ENCODE results near the gene BBS2. TPM values are rescaled to one million over a fixed set of nuclear protein-coding genes. Genes with fewer than 3 reads are reported as not detected.

The BBS2 gene
- polyA plus RNA-seq (2013) = 17.5 and 17.9 TPM in 2 replicates

- Histone ChIP-seq H3K18ac (ENCODE audit: low read length) (peak within 1 kb of the TSS; percentile 95), H4K12ac (ENCODE audit: low read depth, low read length) (peak within 1 kb of the TSS; percentile 99), H2AFZ (ENCODE audit: insufficient read depth, low read length, poor library complexity) (peak within 1 kb of the TSS; percentile 97), H2AK5ac (ENCODE audit: low read length) (peak within 1 kb of the TSS; percentile 61), H3K36me3 (ENCODE audit: control insufficient read depth in 1 of 2, insufficient read depth in 2 of 2, low read length in 2 of 2) (no peaks in the 10 kb centered on the region), H3K27me3 (ENCODE audit: insufficient read depth, low read length) (no peaks in the 10 kb centered on the region), H3K4me1 (ENCODE audit: control insufficient read depth in 1 of 2, insufficient read depth in 2 of 2, low read length in 2 of 2) (peaks cover 0 to 7% of the 10 kb centered on the region in 2 experiments), H3K9ac (ENCODE audit: low read length) (peak within 1 kb of the TSS; percentile 83), H4K91ac (ENCODE audit: low read depth, low read length) (peak within 1 kb of the TSS; percentile 92), H3K79me2 (ENCODE audit: control insufficient read depth, insufficient read depth, low read length, poor library complexity) (peaks cover 4% of the 10 kb centered on the region), H3K79me1 (ENCODE audit: low read length) (peaks cover 6% of the 10 kb centered on the region), H3K27ac (ENCODE audit: low read depth, low read length) (peak within 1 kb of the TSS; percentile 83), H4K8ac (ENCODE audit: low read depth, low read length) (peak within 1 kb of the TSS; percentile 99), H3K14ac (ENCODE audit: low read length) (peak within 1 kb of the TSS; percentile 98), H3K4me3 (ENCODE audit: low read depth, low read length) (peak within 1 kb of the TSS; percentile 93), H2BK12ac (ENCODE audit: low read length) (peak within 1 kb of the TSS; percentile 51), H2BK5ac (ENCODE audit: low read depth, low read length, poor library complexity) (peak within 1 kb of the TSS; percentile 83), H3K4me2 (ENCODE audit: low read length) (peak within 1 kb of the TSS; percentile 87), H2BK120ac (ENCODE audit: insufficient read depth, low read length, poor library complexity) (peak within 1 kb of the TSS; percentile 91), H3K23ac (ENCODE audit: low read length) (no peak within 1 kb of the TSS), H3K4ac (ENCODE audit: low read depth, low read length) (peak within 1 kb of the TSS; percentile 60), H3K9me3 (ENCODE audit: insufficient read depth, low read depth, low read length) (no peaks in the 10 kb centered on the region)
- peak; percentile 97 to 99 for DNase-seq
- WGBS (ENCODE audit: extremely low coverage, insufficient coverage, insufficient read length) = no CpG with 5 or more reads among the region's 65 CpGs
Measured at GRCh38 chr16:56519459-56520250, at the start of gene BBS2. Gene BBS2, minus strand, starts transcription at chr16:56520024. Its CDS starts 162 bp downstream, at chr16:56519862.

DNA sequence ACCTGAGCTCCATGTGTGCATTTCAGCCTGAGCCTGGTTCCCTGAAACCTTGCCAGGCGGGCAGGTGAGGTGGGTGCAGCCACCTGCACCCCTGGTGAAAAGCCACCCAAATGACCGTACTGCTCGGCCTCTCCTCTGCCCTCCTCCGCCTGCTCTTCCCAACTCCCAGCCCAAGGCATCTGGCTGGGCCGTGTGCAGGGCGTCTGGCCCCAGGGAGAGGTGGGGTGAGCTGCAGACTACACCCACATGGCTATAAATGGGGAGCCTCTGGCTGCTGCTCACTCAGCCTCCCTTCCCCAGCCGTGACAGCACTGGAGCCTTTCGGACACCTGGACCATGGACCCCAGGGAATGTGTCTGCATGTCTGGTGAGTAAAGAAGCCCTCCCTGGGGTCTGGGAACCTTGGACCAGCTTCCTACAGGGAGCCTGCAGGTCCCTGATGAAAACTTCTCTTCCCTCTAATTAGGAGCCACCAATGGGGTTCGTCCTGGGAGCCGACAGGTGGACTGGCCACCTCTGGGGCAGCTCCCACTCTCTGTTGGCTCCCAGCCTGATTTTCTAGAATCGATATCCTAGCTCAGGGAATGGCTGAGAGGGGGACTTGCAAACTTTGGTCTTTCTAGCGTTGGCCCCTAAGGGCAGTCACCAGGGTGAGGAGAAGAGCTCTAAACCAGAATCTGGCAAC lies 45.1 kb upstream of the BBS2 start, which contains the start of gene MT4:
TSS of gene MT4 (plus strand) at position 281 of the 685 bp plus-strand sequence. CDS start at position 337, 56 bp downstream.
- no peak within 1 kb of the TSS for H2BK120ac ChIP-seq (ENCODE audit: insufficient read depth, low read length, poor library complexity)

GRCh38 chr16:56561126-56561525 lies 41.3 kb upstream of the BBS2 start:
- peak overlapping the region; percentile 93 for H3K23ac ChIP-seq (ENCODE audit: low read length)
- H3K4me3 ChIP-seq (ENCODE audit: low read depth, low read length) = no peak overlapping the region
- H2BK12ac ChIP-seq (ENCODE audit: low read length) = no peak overlapping the region
- H3K27ac ChIP-seq (ENCODE audit: low read depth, low read length) = no peak overlapping the region
- H2AK5ac ChIP-seq (ENCODE audit: low read length) = no peak overlapping the region
- H3K9ac ChIP-seq (ENCODE audit: low read length) = no peak overlapping the region
- no peak overlapping the region for H2AFZ ChIP-seq (ENCODE audit: insufficient read depth, low read length, poor library complexity)
- no peaks in the 10 kb centered on the region for H3K36me3 ChIP-seq (ENCODE audit: control insufficient read depth in 1 of 2, insufficient read depth in 2 of 2, low read length in 2 of 2)
- no CpG with 5 or more reads among the region's 1 CpG for WGBS (ENCODE audit: extremely low coverage, insufficient coverage, insufficient read length)
- no peak overlapping the region for H3K4me2 ChIP-seq (ENCODE audit: low read length)
- H4K91ac ChIP-seq (ENCODE audit: low read depth, low read length) = no peak overlapping the region
- no peak overlapping the region for H4K12ac ChIP-seq (ENCODE audit: low read depth, low read length)
- H3K18ac ChIP-seq (ENCODE audit: low read length) = no peak overlapping the region
- H3K79me2 ChIP-seq (ENCODE audit: control insufficient read depth, insufficient read depth, low read length, poor library complexity) = no peaks in the 10 kb centered on the region
- no peak for DNase-seq
- H2BK5ac ChIP-seq (ENCODE audit: low read depth, low read length, poor library complexity) = no peak overlapping the region
- no peaks in the 10 kb centered on the region for H3K4me1 ChIP-seq (ENCODE audit: control insufficient read depth in 1 of 2, insufficient read depth in 2 of 2, low read length in 2 of 2)
- H3K9me3 ChIP-seq (ENCODE audit: insufficient read depth, low read depth, low read length) = peaks cover 4% of the 10 kb centered on the region
- no peak overlapping the region for H3K14ac ChIP-seq (ENCODE audit: low read length)
- no peak overlapping the region for H3K4ac ChIP-seq (ENCODE audit: low read depth, low read length)
- no peaks in the 10 kb centered on the region for H3K79me1 ChIP-seq (ENCODE audit: low read length)
- H3K27me3 ChIP-seq (ENCODE audit: insufficient read depth, low read length) = no peaks in the 10 kb centered on the region
- no peak overlapping the region for H4K8ac ChIP-seq (ENCODE audit: low read depth, low read length)
- H2BK120ac ChIP-seq (ENCODE audit: insufficient read depth, low read length, poor library complexity) = no peak overlapping the region

More for the DNA sequence above, 45.1 kb upstream of the BBS2 start, which contains the start of gene MT4:
- Histone ChIP-seq H3K4ac (ENCODE audit: low read depth, low read length) (no peak within 1 kb of the TSS), H4K91ac (ENCODE audit: low read depth, low read length) (no peak within 1 kb of the TSS), H3K9me3 (ENCODE audit: insufficient read depth, low read depth, low read length) (peaks cover 4% of the 10 kb centered on the region), H3K9ac (ENCODE audit: low read length) (no peak within 1 kb of the TSS), H3K4me1 (ENCODE audit: control insufficient read depth in 1 of 2, insufficient read depth in 2 of 2, low read length in 2 of 2) (no peaks in the 10 kb centered on the region), H3K18ac (ENCODE audit: low read length) (no peak within 1 kb of the TSS), H3K27me3 (ENCODE audit: insufficient read depth, low read length) (no peaks in the 10 kb centered on the region), H3K23ac (ENCODE audit: low read length) (no peak within 1 kb of the TSS), H4K12ac (ENCODE audit: low read depth, low read length) (no peak within 1 kb of the TSS), H3K27ac (ENCODE audit: low read depth, low read length) (no peak within 1 kb of the TSS), H3K14ac (ENCODE audit: low read length) (no peak within 1 kb of the TSS), H2BK5ac (ENCODE audit: low read depth, low read length, poor library complexity) (no peak within 1 kb of the TSS), H3K79me2 (ENCODE audit: control insufficient read depth, insufficient read depth, low read length, poor library complexity) (no peaks in the 10 kb centered on the region), H3K4me2 (ENCODE audit: low read length) (no peak within 1 kb of the TSS), H3K79me1 (ENCODE audit: low read length) (no peaks in the 10 kb centered on the region), H3K36me3 (ENCODE audit: control insufficient read depth in 1 of 2, insufficient read depth in 2 of 2, low read length in 2 of 2) (no peaks in the 10 kb centered on the region), H4K8ac (ENCODE audit: low read depth, low read length) (no peak within 1 kb of the TSS), H3K4me3 (ENCODE audit: low read depth, low read length) (no peak within 1 kb of the TSS), H2BK12ac (ENCODE audit: low read length) (no peak within 1 kb of the TSS), H2AFZ (ENCODE audit: insufficient read depth, low read length, poor library complexity) (no peak within 1 kb of the TSS), H2AK5ac (ENCODE audit: low read length) (no peak within 1 kb of the TSS)
- no peak for DNase-seq
- WGBS (ENCODE audit: extremely low coverage, insufficient coverage, insufficient read length) = no CpG with 5 or more reads among the region's 12 CpGs

GRCh38 chr16:56560447-56560846 lies 40.6 kb upstream of the BBS2 start:
- DNase-seq = peak; percentile 84 to 90
- no peak overlapping the region for H3K18ac ChIP-seq (ENCODE audit: low read length)
- no CpG with 5 or more reads among the region's 1 CpG for WGBS (ENCODE audit: extremely low coverage, insufficient coverage, insufficient read length)
- H2AFZ ChIP-seq (ENCODE audit: insufficient read depth, low read length, poor library complexity) = no peak overlapping the region
- H3K14ac ChIP-seq (ENCODE audit: low read length) = no peak overlapping the region
- no peak overlapping the region for H3K4me2 ChIP-seq (ENCODE audit: low read length)
- no peak overlapping the region for H4K91ac ChIP-seq (ENCODE audit: low read depth, low read length)
- H4K12ac ChIP-seq (ENCODE audit: low read depth, low read length) = no peak overlapping the region
- H3K36me3 ChIP-seq (ENCODE audit: control insufficient read depth in 1 of 2, insufficient read depth in 2 of 2, low read length in 2 of 2) = no peaks in the 10 kb centered on the region
- no peak overlapping the region for H2BK12ac ChIP-seq (ENCODE audit: low read length)
- no peak overlapping the region for H3K23ac ChIP-seq (ENCODE audit: low read length)
- no peak overlapping the region for H3K4ac ChIP-seq (ENCODE audit: low read depth, low read length)
- H3K79me2 ChIP-seq (ENCODE audit: control insufficient read depth, insufficient read depth, low read length, poor library complexity) = no peaks in the 10 kb centered on the region
- H3K9ac ChIP-seq (ENCODE audit: low read length) = no peak overlapping the region
- no peaks in the 10 kb centered on the region for H3K27me3 ChIP-seq (ENCODE audit: insufficient read depth, low read length)
- H2AK5ac ChIP-seq (ENCODE audit: low read length) = no peak overlapping the region
- no peak overlapping the region for H3K27ac ChIP-seq (ENCODE audit: low read depth, low read length)
- peaks cover 4% of the 10 kb centered on the region for H3K9me3 ChIP-seq (ENCODE audit: insufficient read depth, low read depth, low read length)
- no peak overlapping the region for H2BK120ac ChIP-seq (ENCODE audit: insufficient read depth, low read length, poor library complexity)
- H2BK5ac ChIP-seq (ENCODE audit: low read depth, low read length, poor library complexity) = no peak overlapping the region
- no peak overlapping the region for H4K8ac ChIP-seq (ENCODE audit: low read depth, low read length)
- H3K4me1 ChIP-seq (ENCODE audit: control insufficient read depth in 1 of 2, insufficient read depth in 2 of 2, low read length in 2 of 2) = no peaks in the 10 kb centered on the region
- no peaks in the 10 kb centered on the region for H3K79me1 ChIP-seq (ENCODE audit: low read length)
- no peak overlapping the region for H3K4me3 ChIP-seq (ENCODE audit: low read depth, low read length)
